HepG2 (cell line): ENCODE results near the gene MEX3D. TPM values are rescaled to one million over a fixed set of nuclear protein-coding genes. Genes with fewer than 3 reads are reported as not detected.

Experiments used
- CBX2 ChIP-seq, 2 experiments: fragments of 200-600 bp in 1 of 2; sonication (generic); formaldehyde crosslinking in 1 of 2; IDR thresholded peaks; 2 replicates each; pipeline versions ENCODE4 v1.7.0 to v1.8.1; 2018 to 2022; ENCODE audit warnings: low read depth in 2 of 2, low read length in 1 of 2, mild to moderate bottlenecking in 1 of 2, missing genetic modification reagents in 1 of 2
- CENPT ChIP-seq: sonication (generic); formaldehyde crosslinking; IDR thresholded peaks from 2 replicates; pipeline ENCODE4 v1.8.0; 2022; ENCODE audit warnings: low read depth, mild to moderate bottlenecking, moderate library complexity, missing genetic modification reagents
- GABPB1 ChIP-seq: IDR thresholded peaks from 2 replicates; pipeline ENCODE4 v1.6.1; 2016; ENCODE audit warnings: mild to moderate bottlenecking, missing genetic modification reagents, moderate library complexity, missing compliant biosample characterization
- MEIS2 ChIP-seq: sonication (generic); formaldehyde crosslinking; IDR thresholded peaks from 2 replicates; pipeline ENCODE4 v1.9.0; 2021; ENCODE audit warnings: mild to moderate bottlenecking, missing genetic modification reagents
- NR2F2 ChIP-seq: IDR thresholded peaks from 2 replicates; pipeline ENCODE4 v1.6.1; 2012; ENCODE audit warnings: low read depth, inconsistent platforms, borderline replicate concordance
- SP140L ChIP-seq: sonication (generic); formaldehyde crosslinking; IDR thresholded peaks from 2 replicates; pipeline ENCODE4 v1.4.0; 2020; ENCODE audit warnings: missing genetic modification reagents, borderline replicate concordance
- THAP9 ChIP-seq: sonication (generic); formaldehyde crosslinking; IDR thresholded peaks from 2 replicates; pipeline ENCODE4; 2020; ENCODE audit warnings: missing genetic modification reagents, mild to moderate bottlenecking, borderline replicate concordance
- ZNF382 ChIP-seq: sonication (generic); formaldehyde crosslinking; IDR thresholded peaks from 2 replicates; pipeline ENCODE4 v1.5.0; 2020; ENCODE audit warnings: missing genetic modification reagents, mild to moderate bottlenecking, borderline replicate concordance
- polyA plus RNA-seq, 8 experiments: library from polyadenylated mRNA; depleted of rRNA in 3 of 8; stranded (reverse) in 7 of 8; unstranded in 1 of 8; fragments of >200 nt; fragmentation: Illumina TruSeq in 4 of 8; extraction: Trizol in 4 of 8; gene quantifications; 2 replicates each; pipeline versions ENCODE4 v1.2.1 to v1.2.3, GENCODE V29; 2011 to 2016; ENCODE audit warnings: low read depth in 4 of 8, missing spikeins in 1 of 8, mixed read lengths in 1 of 8; ENCODE audit not compliant: insufficient read depth in 1 of 8
- total RNA-seq, 5 experiments: library from RNA; depleted of rRNA; stranded (reverse); fragments of >200 nt; fragmentation: Illumina TruSeq; extraction: Trizol; gene quantifications; 2 replicates each; pipeline ENCODE4 v1.2.3, GENCODE V29; 2016; ENCODE audit warnings: low read depth in 1 of 5
- TF ChIP-seq, protein P1 (sequence below): sonication (generic); formaldehyde crosslinking; IDR thresholded peaks from 2 replicates; pipeline ENCODE4 v1.4.0; 2020; ENCODE audit warnings: missing genetic modification reagents

Gene MEX3D
- total and polyA plus RNA-seq, 2 of the 13 experiments (the other 11 are each of a cell fraction or from before 2014, with no cell fraction given) = 3.6 to 17.1 TPM

DNA sequence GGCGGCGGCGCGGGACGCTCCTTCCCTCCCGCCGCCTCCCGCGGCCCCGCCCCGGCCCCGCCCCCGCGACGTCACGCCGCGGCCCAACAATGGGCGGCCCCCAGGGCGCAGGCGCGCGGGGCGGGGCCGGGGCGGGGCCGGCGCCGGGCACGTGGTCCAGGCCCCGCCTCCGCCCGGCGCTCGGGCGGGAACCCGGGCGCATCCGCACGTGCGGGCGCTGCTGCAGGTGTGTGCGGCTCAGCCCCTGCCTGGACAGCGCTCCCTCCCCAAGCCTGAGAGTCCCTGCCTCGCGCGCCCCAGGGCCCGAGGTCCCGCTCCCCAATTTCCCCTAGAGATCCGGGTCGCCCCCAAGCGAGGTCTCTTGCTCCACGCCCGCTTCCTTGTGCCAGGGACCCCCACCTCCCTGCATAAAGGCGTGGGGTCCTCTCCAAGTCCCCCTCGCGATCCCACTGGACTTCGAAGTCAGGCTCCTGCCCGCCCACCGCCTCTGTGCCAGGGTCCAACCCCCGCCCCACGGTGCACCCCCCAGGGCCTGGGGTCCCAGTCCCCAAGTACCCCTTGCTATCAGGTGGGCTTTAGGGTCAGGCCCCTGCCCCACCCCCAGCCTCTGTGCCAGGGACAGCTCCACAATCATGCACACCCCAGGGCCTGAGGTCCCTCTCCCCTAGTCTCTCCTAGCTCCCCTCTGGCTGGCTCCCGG is at the start of gene MEX3D (continued):
- no peak for TF ChIP-seq CBX2 (IDR thresholded peaks at IDR 0.05; ENCODE audit: low read depth, low read length)
- no peak for TF ChIP-seq CBX2 (CRISPR knock-in tag; IDR thresholded peaks at IDR 0.05; ENCODE audit: low read depth)
- TF ChIP-seq GABPB1 (CRISPR knock-in tag) = peak; percentile 56; the same call in 1 of the 2 replicates
- TF ChIP-seq, protein P1, sequence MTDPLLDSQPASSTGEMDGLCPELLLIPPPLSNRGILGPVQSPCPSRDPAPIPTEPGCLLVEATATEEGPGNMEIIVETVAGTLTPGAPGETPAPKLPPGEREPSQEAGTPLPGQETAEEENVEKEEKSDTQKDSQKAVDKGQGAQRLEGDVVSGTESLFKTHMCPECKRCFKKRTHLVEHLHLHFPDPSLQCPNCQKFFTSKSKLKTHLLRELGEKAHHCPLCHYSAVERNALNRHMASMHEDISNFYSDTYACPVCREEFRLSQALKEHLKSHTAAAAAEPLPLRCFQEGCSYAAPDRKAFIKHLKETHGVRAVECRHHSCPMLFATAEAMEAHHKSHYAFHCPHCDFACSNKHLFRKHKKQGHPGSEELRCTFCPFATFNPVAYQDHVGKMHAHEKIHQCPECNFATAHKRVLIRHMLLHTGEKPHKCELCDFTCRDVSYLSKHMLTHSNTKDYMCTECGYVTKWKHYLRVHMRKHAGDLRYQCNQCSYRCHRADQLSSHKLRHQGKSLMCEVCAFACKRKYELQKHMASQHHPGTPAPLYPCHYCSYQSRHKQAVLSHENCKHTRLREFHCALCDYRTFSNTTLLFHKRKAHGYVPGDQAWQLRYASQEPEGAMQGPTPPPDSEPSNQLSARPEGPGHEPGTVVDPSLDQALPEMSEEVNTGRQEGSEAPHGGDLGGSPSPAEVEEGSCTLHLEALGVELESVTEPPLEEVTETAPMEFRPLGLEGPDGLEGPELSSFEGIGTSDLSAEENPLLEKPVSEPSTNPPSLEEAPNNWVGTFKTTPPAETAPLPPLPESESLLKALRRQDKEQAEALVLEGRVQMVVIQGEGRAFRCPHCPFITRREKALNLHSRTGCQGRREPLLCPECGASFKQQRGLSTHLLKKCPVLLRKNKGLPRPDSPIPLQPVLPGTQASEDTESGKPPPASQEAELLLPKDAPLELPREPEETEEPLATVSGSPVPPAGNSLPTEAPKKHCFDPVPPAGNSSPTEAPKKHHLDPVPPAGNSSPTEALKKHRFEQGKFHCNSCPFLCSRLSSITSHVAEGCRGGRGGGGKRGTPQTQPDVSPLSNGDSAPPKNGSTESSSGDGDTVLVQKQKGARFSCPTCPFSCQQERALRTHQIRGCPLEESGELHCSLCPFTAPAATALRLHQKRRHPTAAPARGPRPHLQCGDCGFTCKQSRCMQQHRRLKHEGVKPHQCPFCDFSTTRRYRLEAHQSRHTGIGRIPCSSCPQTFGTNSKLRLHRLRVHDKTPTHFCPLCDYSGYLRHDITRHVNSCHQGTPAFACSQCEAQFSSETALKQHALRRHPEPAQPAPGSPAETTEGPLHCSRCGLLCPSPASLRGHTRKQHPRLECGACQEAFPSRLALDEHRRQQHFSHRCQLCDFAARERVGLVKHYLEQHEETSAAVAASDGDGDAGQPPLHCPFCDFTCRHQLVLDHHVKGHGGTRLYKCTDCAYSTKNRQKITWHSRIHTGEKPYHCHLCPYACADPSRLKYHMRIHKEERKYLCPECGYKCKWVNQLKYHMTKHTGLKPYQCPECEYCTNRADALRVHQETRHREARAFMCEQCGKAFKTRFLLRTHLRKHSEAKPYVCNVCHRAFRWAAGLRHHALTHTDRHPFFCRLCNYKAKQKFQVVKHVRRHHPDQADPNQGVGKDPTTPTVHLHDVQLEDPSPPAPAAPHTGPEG (CRISPR knock-in tag) = peak; percentile 90; the same call in 1 of the 2 replicates
- TF ChIP-seq ZNF382 = no peak
- TF ChIP-seq SP140L (CRISPR knock-in tag) = no peak
- peak; percentile 90 for TF ChIP-seq MEIS2 (CRISPR knock-in tag)
- peak; percentile 95 for TF ChIP-seq CENPT (CRISPR knock-in tag)
- TF ChIP-seq NR2F2 = no peak
- no peak for TF ChIP-seq THAP9 (CRISPR knock-in tag)
